ENCODE measurements around the gene AQP12B. TPM values are rescaled to one million over a fixed set of nuclear protein-coding genes. Genes with fewer than 3 reads are reported as not detected.

The AQP12B gene
- total RNA-seq, 2 donors from 2014 or later = 0.85 to 2.4 TPM

- DNase-seq (peak; percentile 3 to 17), ATAC-seq (no peak)
- intact Hi-C loops (cut with DNase I, micrococcal nuclease) = no loop called here
Measured at GRCh38 chr2:240628808-240629618, 53.7 kb downstream of the AQP12B start.

GRCh38 chr2:240628507-240628807, 54.2 kb downstream of the AQP12B start:
- DNase-seq (peak in 1 of 2 donors; percentile 1), ATAC-seq (no peak)
- intact Hi-C loops (cut with DNase I, micrococcal nuclease) = no loop called here

- intact Hi-C loops (cut with DNase I, micrococcal nuclease) = no loop called here
- ATAC-seq (no peak), DNase-seq (peak; percentile 3 to 14)
Measured at GRCh38 chr2:240627736-240628506, 54.8 kb downstream of the AQP12B start.

- ATAC-seq (no peak), DNase-seq (peak; percentile 28 to 35)
- intact Hi-C loops (cut with DNase I, micrococcal nuclease) = no loop called here
Measured at GRCh38 chr2:240626531-240627300, 56.0 kb downstream of the AQP12B start.

Other genes starting within 250 kb of the AQP12B start
- 10 to 100 TPM; 10.4 to 20.0 TPM for gene GPC1, start 247.2 kb downstream of the AQP12B start, total RNA-seq
- 10 to 100 TPM; 18.5 to 19.9 TPM for gene ANKMY1, start 124.9 kb downstream of the AQP12B start, total RNA-seq
- 1 to 10 TPM; 4.1 to 6.0 TPM for gene DUSP28, start 122.5 kb downstream of the AQP12B start, total RNA-seq
- gene RNPEPL1, start 114.4 kb downstream of the AQP12B start, total RNA-seq = 100 to 1,000 TPM in 1 of 2 donors, 10 to 100 TPM in 1; 91.4 to 107 TPM
- gene CAPN10, start 96.2 kb downstream of the AQP12B start, total RNA-seq = 10 to 100 TPM; 33.6 to 36.1 TPM
- 10 to 100 TPM; 67.5 to 84.3 TPM for gene GPR35, start 57.4 kb downstream of the AQP12B start, total RNA-seq
- gene AQP12A, start 9.0 kb upstream of the AQP12B start, total RNA-seq = 1 to 10 TPM in 1 of 2 donors, under 1 TPM in 1; 0.92 to 4.0 TPM
- gene KIF1A, start 137.3 kb upstream of the AQP12B start, total RNA-seq = 1 to 10 TPM; 2.1 to 2.2 TPM
- gene AGXT, start 185.9 kb upstream of the AQP12B start, total RNA-seq = 1 to 10 TPM in 1 of 2 donors, under 1 TPM in 1; 0.59 to 3.0 TPM
- 10 to 100 TPM in 1 of 2 donors, 1 to 10 TPM in 1; 4.5 to 11.8 TPM for gene MAB21L4, start 213.3 kb upstream of the AQP12B start, total RNA-seq
- gene CROCC2, start 223.5 kb upstream of the AQP12B start, total RNA-seq = under 1 TPM in 1 of 2 donors, not detected in 1; 0.06 TPM